HG02943 (cell line): Measurements from ENCODE around the gene NTSR2.

Source experiments
- ATAC-seq: cut with Tn5 transposase; IDR thresholded peaks from one replicate; pipeline ENCODE4 v1.9.1; 2021; ENCODE audit warnings: mild to moderate bottlenecking, low read depth, moderate library complexity; ENCODE audit not compliant: unreplicated experiment

The NTSR2 gene

GRCh38 chr2:11669454-11670291, at the start of gene NTSR2:
TSS of gene NTSR2 (minus strand) at chr2:11670195. CDS start at chr2:11670129, 66 bp downstream.
- no peak for ATAC-seq

- no peak for ATAC-seq
Measured at GRCh38 chr2:11719230-11719977, 49.4 kb upstream of the NTSR2 start.

- no peak for ATAC-seq
Measured at GRCh38 chr2:11718606-11719005, 48.6 kb upstream of the NTSR2 start.

- ATAC-seq: no peak
Measured at GRCh38 chr2:11717623-11718022, 47.6 kb upstream of the NTSR2 start.

GRCh38 chr2:11716689-11717321, 46.8 kb upstream of the NTSR2 start:
- ATAC-seq: no peak

GRCh38 chr2:11715987-11716652, 46.1 kb upstream of the NTSR2 start:
- no peak for ATAC-seq

GRCh38 chr2:11713815-11714214, 43.8 kb upstream of the NTSR2 start:
- ATAC-seq: no peak

- no peak for ATAC-seq
Measured at GRCh38 chr2:11712866-11713265, 42.9 kb upstream of the NTSR2 start.

GRCh38 chr2:11711751-11712150, 41.8 kb upstream of the NTSR2 start:
- ATAC-seq: no peak

- ATAC-seq: no peak
Measured at GRCh38 chr2:11711354-11711716, 41.3 kb upstream of the NTSR2 start.

- no peak for ATAC-seq
Measured at GRCh38 chr2:11710632-11711353, 40.8 kb upstream of the NTSR2 start.

- no peak for ATAC-seq
Measured at GRCh38 chr2:11710210-11710609, 40.2 kb upstream of the NTSR2 start.

GRCh38 chr2:11709293-11709692, 39.3 kb upstream of the NTSR2 start:
- ATAC-seq: no peak

- no peak for ATAC-seq
Measured at GRCh38 chr2:11708106-11708505, 38.1 kb upstream of the NTSR2 start.

GRCh38 chr2:11705711-11706110, 35.7 kb upstream of the NTSR2 start:
- ATAC-seq: no peak

GRCh38 chr2:11705063-11705462, 35.1 kb upstream of the NTSR2 start:
- no peak for ATAC-seq

GRCh38 chr2:11703700-11704099, 33.7 kb upstream of the NTSR2 start:
- ATAC-seq: no peak

- no peak for ATAC-seq
Measured at GRCh38 chr2:11702946-11703345, 33.0 kb upstream of the NTSR2 start.

- ATAC-seq: no peak
Measured at GRCh38 chr2:11701751-11702301, 31.8 kb upstream of the NTSR2 start.

GRCh38 chr2:11701206-11701605, 31.2 kb upstream of the NTSR2 start:
- no peak for ATAC-seq
